Measurements from ENCODE around the gene PABPN1. TPM values are rescaled to one million over a fixed set of nuclear protein-coding genes. Genes with fewer than 3 reads are reported as not detected.
A peak's percentile ranks its signal among the peaks of the same experiment; 100 is the strongest.

Gene PABPN1
- total and polyA plus RNA-seq, 2 of the 13 experiments (the other 11 are each of a cell fraction or from before 2014, with no cell fraction given): 233 to 524 TPM

DNA sequence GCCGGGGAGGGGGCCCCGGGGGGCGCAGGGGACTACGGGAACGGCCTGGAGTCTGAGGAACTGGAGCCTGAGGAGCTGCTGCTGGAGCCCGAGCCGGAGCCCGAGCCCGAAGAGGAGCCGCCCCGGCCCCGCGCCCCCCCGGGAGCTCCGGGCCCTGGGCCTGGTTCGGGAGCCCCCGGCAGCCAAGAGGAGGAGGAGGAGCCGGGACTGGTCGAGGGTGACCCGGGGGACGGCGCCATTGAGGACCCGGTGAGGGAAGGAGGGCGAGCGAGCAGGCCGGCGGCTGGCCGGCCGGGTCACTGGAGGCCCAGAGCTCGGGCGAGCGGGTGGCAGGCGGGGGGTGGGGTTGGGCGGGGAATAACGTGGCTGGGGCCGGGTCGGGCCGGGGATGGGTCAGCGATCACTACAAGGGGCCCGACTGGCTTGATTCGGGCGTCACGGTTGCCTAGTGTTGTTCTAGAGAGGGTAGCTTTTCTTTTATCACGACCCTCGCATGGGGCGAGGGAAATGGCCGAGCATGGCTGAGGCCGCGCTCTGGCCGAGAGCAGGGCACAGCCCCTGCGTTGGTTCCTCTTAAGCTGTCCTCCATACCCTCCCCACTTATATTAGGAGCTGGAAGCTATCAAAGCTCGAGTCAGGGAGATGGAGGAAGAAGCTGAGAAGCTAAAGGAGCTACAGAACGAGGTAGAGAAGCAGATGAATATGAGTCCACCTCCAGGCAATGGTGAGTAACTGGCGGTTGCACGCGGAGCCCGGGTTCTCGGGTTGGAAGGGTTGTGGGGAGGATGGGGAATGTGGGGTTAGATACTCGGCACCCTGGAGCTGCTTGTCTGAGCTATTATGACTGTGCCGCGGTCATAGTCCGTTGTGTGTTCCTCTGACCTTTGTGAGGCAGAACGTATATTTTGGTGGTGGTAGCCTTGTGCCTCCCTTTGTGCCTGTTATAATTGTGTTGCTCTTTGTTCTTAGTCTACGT is 603 bp downstream of the PABPN1 start (continued):
- TF ChIP-seq ZNF230 (CRISPR knock-in tag; IDR thresholded peaks at IDR 0.05) (peak; percentile 83; the same call in 1 of the 2 replicates), ZBTB20 (CRISPR knock-in tag; IDR thresholded peaks at IDR 0.05; ENCODE audit: borderline replicate concordance, low read depth) (peak; percentile 65; the same call in 1 of the 2 replicates), ZC3H4 (CRISPR knock-in tag; IDR thresholded peaks at IDR 0.05; ENCODE audit: borderline replicate concordance) (peak; percentile 76), ZNF136 (CRISPR knock-in tag; IDR thresholded peaks at IDR 0.05; ENCODE audit: low read depth) (0 out of 2 replicates have a peak, but pooled peaks have one; percentile 50), PTBP1 (IDR thresholded peaks at IDR 0.05; ENCODE audit: low read depth, low read length, poor library complexity, severe bottlenecking) (no peak), ARNTL (CRISPR knock-in tag; IDR thresholded peaks at IDR 0.05) (peak; percentile 45), ZBTB42 (CRISPR knock-in tag; IDR thresholded peaks at IDR 0.05) (peak; percentile 15; the same call in 1 of the 2 replicates), ZNF451 (CRISPR knock-in tag; IDR thresholded peaks at IDR 0.05) (0 out of 2 replicates have a peak, but pooled peaks have one; percentile 37), ZFP37 (CRISPR knock-in tag; IDR thresholded peaks at IDR 0.05; ENCODE audit: borderline replicate concordance) (peak; percentile 57; the same call in 1 of the 2 replicates), KAT7 (CRISPR knock-in tag; IDR thresholded peaks at IDR 0.05; ENCODE audit: borderline replicate concordance) (peak; percentile 99), ZNF703 (CRISPR knock-in tag; IDR thresholded peaks at IDR 0.05; ENCODE audit: borderline replicate concordance) (no peak), CHD2 (IDR thresholded peaks at IDR 0.05; ENCODE audit: low read depth, low read length) (no peak), ZNF772 (CRISPR knock-in tag; IDR thresholded peaks at IDR 0.05) (0 out of 2 replicates have a peak, but pooled peaks have one; percentile 19), MTA3 (CRISPR knock-in tag; IDR thresholded peaks at IDR 0.05) (0 out of 2 replicates have a peak, but pooled peaks have one; percentile 67), HES4 (CRISPR knock-in tag; IDR thresholded peaks at IDR 0.05; ENCODE audit: borderline replicate concordance) (peak; percentile 94; the same call in 1 of the 2 replicates), E2F2 (CRISPR knock-in tag; IDR thresholded peaks at IDR 0.05; ENCODE audit: borderline replicate concordance) (peak; percentile 73; the same call in 1 of the 2 replicates), ZNF800 (CRISPR knock-in tag; IDR thresholded peaks at IDR 0.05) (peak; percentile 67), PRMT3 (CRISPR knock-in tag; IDR thresholded peaks at IDR 0.05; ENCODE audit: borderline replicate concordance, low read depth) (no peak)
- TF ChIP-seq, protein P1, sequence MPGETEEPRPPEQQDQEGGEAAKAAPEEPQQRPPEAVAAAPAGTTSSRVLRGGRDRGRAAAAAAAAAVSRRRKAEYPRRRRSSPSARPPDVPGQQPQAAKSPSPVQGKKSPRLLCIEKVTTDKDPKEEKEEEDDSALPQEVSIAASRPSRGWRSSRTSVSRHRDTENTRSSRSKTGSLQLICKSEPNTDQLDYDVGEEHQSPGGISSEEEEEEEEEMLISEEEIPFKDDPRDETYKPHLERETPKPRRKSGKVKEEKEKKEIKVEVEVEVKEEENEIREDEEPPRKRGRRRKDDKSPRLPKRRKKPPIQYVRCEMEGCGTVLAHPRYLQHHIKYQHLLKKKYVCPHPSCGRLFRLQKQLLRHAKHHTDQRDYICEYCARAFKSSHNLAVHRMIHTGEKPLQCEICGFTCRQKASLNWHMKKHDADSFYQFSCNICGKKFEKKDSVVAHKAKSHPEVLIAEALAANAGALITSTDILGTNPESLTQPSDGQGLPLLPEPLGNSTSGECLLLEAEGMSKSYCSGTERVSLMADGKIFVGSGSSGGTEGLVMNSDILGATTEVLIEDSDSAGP (CRISPR knock-in tag; IDR thresholded peaks at IDR 0.05; ENCODE audit: borderline replicate concordance): no peak; the same call in none of the 2 replicates
- TF ChIP-seq, protein P2, sequence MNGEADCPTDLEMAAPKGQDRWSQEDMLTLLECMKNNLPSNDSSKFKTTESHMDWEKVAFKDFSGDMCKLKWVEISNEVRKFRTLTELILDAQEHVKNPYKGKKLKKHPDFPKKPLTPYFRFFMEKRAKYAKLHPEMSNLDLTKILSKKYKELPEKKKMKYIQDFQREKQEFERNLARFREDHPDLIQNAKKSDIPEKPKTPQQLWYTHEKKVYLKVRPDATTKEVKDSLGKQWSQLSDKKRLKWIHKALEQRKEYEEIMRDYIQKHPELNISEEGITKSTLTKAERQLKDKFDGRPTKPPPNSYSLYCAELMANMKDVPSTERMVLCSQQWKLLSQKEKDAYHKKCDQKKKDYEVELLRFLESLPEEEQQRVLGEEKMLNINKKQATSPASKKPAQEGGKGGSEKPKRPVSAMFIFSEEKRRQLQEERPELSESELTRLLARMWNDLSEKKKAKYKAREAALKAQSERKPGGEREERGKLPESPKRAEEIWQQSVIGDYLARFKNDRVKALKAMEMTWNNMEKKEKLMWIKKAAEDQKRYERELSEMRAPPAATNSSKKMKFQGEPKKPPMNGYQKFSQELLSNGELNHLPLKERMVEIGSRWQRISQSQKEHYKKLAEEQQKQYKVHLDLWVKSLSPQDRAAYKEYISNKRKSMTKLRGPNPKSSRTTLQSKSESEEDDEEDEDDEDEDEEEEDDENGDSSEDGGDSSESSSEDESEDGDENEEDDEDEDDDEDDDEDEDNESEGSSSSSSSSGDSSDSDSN (CRISPR knock-in tag; IDR thresholded peaks at IDR 0.05): peak; percentile 72
